Measurements from ENCODE around the gene MAP4. TPM values are rescaled to one million over a fixed set of nuclear protein-coding genes. Genes with fewer than 3 reads are reported as not detected.

The MAP4 gene
- total and polyA plus RNA-seq, 2 of the 13 experiments (the other 11 are each of a cell fraction or from before 2014, with no cell fraction given) = 33.1 to 38.7 TPM

DNA sequence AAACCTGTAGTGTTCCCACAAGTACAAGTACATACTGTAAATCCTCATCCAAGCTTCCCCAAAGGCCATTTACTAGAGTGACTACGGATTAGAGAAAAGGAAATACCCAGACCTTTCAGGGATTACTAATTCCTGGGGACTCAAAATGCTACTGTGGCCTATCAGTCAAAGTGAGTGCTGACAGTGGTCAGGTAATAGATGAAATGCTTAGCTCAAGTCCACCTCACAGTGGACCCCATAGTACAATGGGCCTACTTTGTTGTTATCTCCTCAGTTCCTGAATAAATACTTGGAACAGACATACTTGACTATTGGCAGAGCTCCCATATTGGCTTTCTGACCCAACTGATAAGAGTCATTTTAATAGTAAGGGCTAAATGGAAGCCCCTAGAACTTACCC is 61.6 kb downstream of the MAP4 start (continued):
- no peak for TF ChIP-seq AGO1 (IDR thresholded peaks at IDR 0.05; ENCODE audit: low read depth, low read length, poor library complexity, severe bottlenecking)
- TF ChIP-seq SATB2 (CRISPR knock-in tag; IDR thresholded peaks at IDR 0.05) = no peak
- 0 out of 2 replicates have a peak, but pooled peaks have one; percentile 31 for TF ChIP-seq ZNF747 (CRISPR knock-in tag; IDR thresholded peaks at IDR 0.05; ENCODE audit: borderline replicate concordance)
- no peak for TF ChIP-seq GMEB1 (CRISPR knock-in tag; IDR thresholded peaks at IDR 0.05; ENCODE audit: borderline replicate concordance)
- TF ChIP-seq NFAT5 (CRISPR knock-in tag; IDR thresholded peaks at IDR 0.05) = no peak
- no peak for TF ChIP-seq ZNF766 (CRISPR knock-in tag; IDR thresholded peaks at IDR 0.05; ENCODE audit: borderline replicate concordance)
- TF ChIP-seq ZBTB44 (CRISPR knock-in tag; IDR thresholded peaks at IDR 0.05) = no peak
- TF ChIP-seq ZNF574 (CRISPR knock-in tag; IDR thresholded peaks at IDR 0.05) = no peak
- TF ChIP-seq MATR3 (CRISPR knock-in tag; IDR thresholded peaks at IDR 0.05) = no peak
- TF ChIP-seq ZBTB46 (CRISPR knock-in tag; IDR thresholded peaks at IDR 0.05; ENCODE audit: borderline replicate concordance) = no peak
- TF ChIP-seq U2AF1 (optimal IDR thresholded peaks at IDR 0.05; ENCODE audit: low read depth, low read length) = no peak
- TF ChIP-seq SMAD1 (CRISPR knock-in tag; IDR thresholded peaks at IDR 0.05; ENCODE audit: borderline replicate concordance, low read depth) = no peak
